Aorta (tissue), 5 donors: ENCODE data around the gene SPON1. TPM values are rescaled to one million over a fixed set of nuclear protein-coding genes. Genes with fewer than 3 reads are reported as not detected.

Experiments used
- ATAC-seq: fragments of 200-7000 bp; cut with Tn5 transposase; one replicate; pipeline ENCODE4 v1.9.1; 2022; ENCODE audit warnings: moderate library complexity; ENCODE audit not compliant: low FRiP score
- DNase-seq, 2 donors: peaks; one replicate each; pipeline ENCODE4 v3.0.0-alpha.2; 2020
- H3K27ac ChIP-seq, 2 donors: one replicate each; pipeline ENCODE4 v1.5.1; 2013; ENCODE audit warnings: low read length in 2 of 2, mild to moderate bottlenecking in 2 of 2, moderate library complexity in 2 of 2, control low read depth in 1 of 2, inconsistent platforms in 1 of 2, low read depth in 1 of 2
- H3K27me3 ChIP-seq, 2 donors: one replicate each; pipeline ENCODE4 v1.6.1; 2013; ENCODE audit warnings: control low read depth in 1 of 2, low read length in 1 of 2, mild to moderate bottlenecking in 1 of 2, moderate library complexity in 1 of 2; ENCODE audit not compliant: insufficient read depth in 2 of 2, control insufficient read depth in 1 of 2
- H3K36me3 ChIP-seq, 2 donors: one replicate each; pipeline ENCODE4 v1.6.1; 2013; ENCODE audit warnings: control low read depth in 1 of 2, low read length in 1 of 2, mild to moderate bottlenecking in 1 of 2; ENCODE audit not compliant: insufficient read depth in 2 of 2, control insufficient read depth in 1 of 2
- H3K4me1 ChIP-seq, 2 donors: one replicate each; pipeline ENCODE4 v1.6.1; 2013; ENCODE audit warnings: low read length in 2 of 2, control low read depth in 1 of 2, mild to moderate bottlenecking in 1 of 2, moderate library complexity in 1 of 2; ENCODE audit not compliant: insufficient read depth in 2 of 2, control insufficient read depth in 1 of 2
- H3K4me3 ChIP-seq, 2 donors: one replicate each; pipeline ENCODE4 v1.5.1; 2013; ENCODE audit warnings: low read length in 2 of 2, control low read depth in 1 of 2, mild to moderate bottlenecking in 1 of 2
- H3K9me3 ChIP-seq: one replicate; pipeline ENCODE4 v1.6.1; 2013; ENCODE audit warnings: mild to moderate bottlenecking, low read length; ENCODE audit not compliant: control insufficient read depth
- WGBS, 2 donors: extraction: QIAGEN DNeasy Blood & Tissue Kit; methylation state at CpG; one replicate each; pipeline ENCODE4 v1.1.7; 2013; 5-methylcytosine and 5-hydroxymethylcytosine counted together
- intact Hi-C, 2 donors: fragments of 100-400 bp; cut with DNase I; formaldehyde crosslinking; loops; one replicate each; pipeline versions ENCODE4 v1.14.2 to v1.15.0; 2022
- polyA plus RNA-seq, 2 donors: library from polyadenylated mRNA; stranded (reverse); fragments of 200-250 nt; gene quantifications; one replicate each; pipeline ENCODE4 v1.2.3, GENCODE V29; 2013
- total RNA-seq, 2 donors: library from RNA; stranded (reverse); fragmentation: NEBNext Ultra II Directional; extraction: Animal tissue kit (Norgen Biotek cat#: 25700); gene quantifications; one replicate each; pipeline ENCODE4 v1.2.1, GENCODE V29; 2021
- donor health status: healthy with polysubstance abuse.
- donor health status: Bipolar disorder and iron deficiency.
- donor health status: DM: no; HTN: no; CAD: no.
- donor health status: DM: no; HTN: no; CAD: no.
- donor health status: DM: yes; HTN: yes; CAD: no.

SPON1 gene
- total and polyA plus RNA-seq, 4 donors, result 7.0 to 79.2 (median 24.9) TPM

- intact Hi-C loops, result loop anchor here in 1 of 2 donors (5.0 kb wide), 1 partner anchor 955 kb away; no protein-coding TSS in a partner anchor
- H3K4me3 ChIP-seq, result no peak overlapping the region
- H3K27me3 ChIP-seq, result peaks cover 0 to 2% of the 10 kb centered on the region in 2 donors
- ATAC-seq (no peak), DNase-seq (no peak)
- peaks cover 2% of the 10 kb centered on the region for H3K9me3 ChIP-seq
- no peaks in the 10 kb centered on the region for H3K36me3 ChIP-seq
- H3K27ac ChIP-seq, result no peak overlapping the region
- WGBS, 2 donors, result 91 to 100% methylated on average over 1 of the region's 1 CpG
- no peaks in the 10 kb centered on the region for H3K4me1 ChIP-seq
Observed at GRCh38 chr11:13952221-13952620, 10.3 kb upstream of the SPON1 start.

GRCh38 chr11:13952668-13953067 is 9.9 kb upstream of the SPON1 start:
- ATAC-seq (no peak), DNase-seq (no peak)
- Histone ChIP-seq H3K27me3 (peaks cover 0 to 2% of the 10 kb centered on the region in 2 donors), H3K27ac (no peak overlapping the region), H3K4me3 (no peak overlapping the region), H3K9me3 (peaks cover 2% of the 10 kb centered on the region), H3K36me3 (no peaks in the 10 kb centered on the region), H3K4me1 (no peaks in the 10 kb centered on the region)
- WGBS, 2 donors, result 92 to 94% methylated on average over 4 of the region's 4 CpGs
- intact Hi-C loops, result loop anchor here in 1 of 2 donors (5.0 kb wide), 1 partner anchor 955 kb away; no protein-coding TSS in a partner anchor

GRCh38 chr11:13954591-13954990 is 7.9 kb upstream of the SPON1 start:
- WGBS, 2 donors, result 62 to 64% methylated on average over 3 of the region's 3 CpGs
- Histone ChIP-seq H3K4me3 (no peak overlapping the region), H3K36me3 (no peaks in the 10 kb centered on the region), H3K27me3 (peaks cover 0 to 2% of the 10 kb centered on the region in 2 donors), H3K27ac (no peak overlapping the region), H3K9me3 (peaks cover 2% of the 10 kb centered on the region), H3K4me1 (no peaks in the 10 kb centered on the region)
- intact Hi-C loops, result loop anchor here in 1 of 2 donors (5.0 kb wide), 1 partner anchor 953 kb away; no protein-coding TSS in a partner anchor
- DNase-seq (no peak), ATAC-seq (no peak)

- Histone ChIP-seq H3K27me3 (peaks cover 0 to 2% of the 10 kb centered on the region in 2 donors), H3K27ac (no peak overlapping the region), H3K9me3 (peaks cover 2% of the 10 kb centered on the region), H3K4me1 (no peaks in the 10 kb centered on the region), H3K36me3 (no peaks in the 10 kb centered on the region), H3K4me3 (no peak overlapping the region)
- intact Hi-C loops, result loop anchor here (1.0 to 5.0 kb wide), 4 partner anchors 86 to 293 kb away; no protein-coding TSS in a partner anchor
- peak; percentile 80 for ATAC-seq
- 36 to 39% methylated on average over 5 of the region's 5 CpGs for WGBS, 2 donors
- peak; percentile 66 to 73 for DNase-seq
Observed at GRCh38 chr11:13955971-13956421, 6.5 kb upstream of the SPON1 start.

- Histone ChIP-seq H3K4me1 (no peaks in the 10 kb centered on the region), H3K36me3 (no peaks in the 10 kb centered on the region), H3K27ac (no peak overlapping the region), H3K9me3 (peaks cover 2% of the 10 kb centered on the region), H3K27me3 (peaks cover 0 to 2% of the 10 kb centered on the region in 2 donors), H3K4me3 (no peak overlapping the region)
- 94 to 95% methylated on average over 1 of the region's 1 CpG for WGBS, 2 donors
- intact Hi-C loops, result loop anchor here (1.0 to 5.0 kb wide), 4 partner anchors 85 to 292 kb away; no protein-coding TSS in a partner anchor
- DNase-seq (no peak), ATAC-seq (no peak)
Observed at GRCh38 chr11:13956988-13957387, 5.5 kb upstream of the SPON1 start.

- intact Hi-C loops, result loop anchor here (5.0 kb wide), 2 partner anchors 83 to 193 kb away; no protein-coding TSS in a partner anchor
- Histone ChIP-seq H3K27ac (no peak overlapping the region), H3K36me3 (no peaks in the 10 kb centered on the region), H3K4me1 (no peaks in the 10 kb centered on the region), H3K27me3 (no peaks in the 10 kb centered on the region), H3K4me3 (no peak overlapping the region), H3K9me3 (no peaks in the 10 kb centered on the region)
- DNase-seq (no peak), ATAC-seq (no peak)
- 89 to 95% methylated on average over 7 of the region's 7 CpGs for WGBS, 2 donors
Observed at GRCh38 chr11:13958641-13959400, 3.7 kb upstream of the SPON1 start.

GRCh38 chr11:13962198-13962561 is 343 bp upstream of the SPON1 start:
- intact Hi-C loops, result no loop called here

GRCh38 chr11:13963169-13963948 is 836 bp downstream of the SPON1 start:
- Histone ChIP-seq H3K27me3 (no peaks in the 10 kb centered on the region), H3K4me1 (no peaks in the 10 kb centered on the region), H3K27ac (no peak overlapping the region), H3K36me3 (no peaks in the 10 kb centered on the region), H3K4me3 (peak overlapping the region; percentile 29 to 61), H3K9me3 (no peaks in the 10 kb centered on the region)
- peak; percentile 69 for ATAC-seq
- 0% methylated on average over 55 to 60 of the region's 60 CpGs for WGBS, 2 donors
- intact Hi-C loops, result no loop called here
- DNase-seq, result peak; percentile 62 to 80

More at GRCh38 chr11:13962198-13962561, 343 bp upstream of the SPON1 start:
- no peaks in the 10 kb centered on the region for H3K36me3 ChIP-seq
- no peaks in the 10 kb centered on the region for H3K4me1 ChIP-seq
- no peaks in the 10 kb centered on the region for H3K27me3 ChIP-seq
- H3K4me3 ChIP-seq, result peak overlapping the region in 1 of 2 donors; percentile 29
- no peaks in the 10 kb centered on the region for H3K9me3 ChIP-seq
- ATAC-seq, result no peak
- WGBS, 2 donors, result 38 to 39% methylated on average over 16 of the region's 16 CpGs
- no peak overlapping the region for H3K27ac ChIP-seq
- no peak for DNase-seq
